Pulmonary artery endothelial cell (primary cell): ENCODE measurements around the gene WDR1. TPM values are rescaled to one million over a fixed set of nuclear protein-coding genes. Genes with fewer than 3 reads are reported as not detected.
"Not testable (repeated sequence)": the region's sequence is repeated elsewhere in the genome, so short reads cannot be mapped to it uniquely, and the experiment has no call there.

Experiments used
- DNase-seq: peaks from one replicate; pipeline ENCODE4 v3.0.0-alpha.2; 2011; ENCODE audit warnings: low read depth, low spot score
- total RNA-seq: library from RNA; depleted of rRNA; stranded (reverse); fragments of >200 nt; gene quantifications from 2 replicates; pipeline ENCODE4 v1.2.3, GENCODE V29; 2014

The WDR1 gene
- total RNA-seq, 1 donor from 2014 or later = 632 TPM

DNA sequence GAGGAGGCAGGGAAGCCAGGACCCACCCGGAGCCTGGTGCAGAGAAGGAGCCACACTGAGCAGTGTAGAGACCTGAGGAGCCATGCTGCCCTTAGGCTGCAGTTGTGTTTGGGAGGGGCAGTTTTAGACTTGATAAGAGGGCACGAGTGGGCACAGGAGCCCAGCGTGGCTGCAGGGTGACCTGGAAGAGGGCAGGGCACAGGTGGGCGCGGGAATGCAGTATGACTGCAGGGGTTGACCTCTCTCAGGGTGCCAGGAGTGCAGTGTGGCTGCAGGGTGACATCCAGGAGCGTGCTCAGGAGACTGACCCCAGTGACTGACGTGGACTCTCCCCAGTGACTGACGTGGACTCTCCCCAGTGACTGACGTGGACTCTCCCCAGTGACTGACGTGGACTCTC is 14.6 kb upstream of the WDR1 start:
- no peak for DNase-seq

DNA sequence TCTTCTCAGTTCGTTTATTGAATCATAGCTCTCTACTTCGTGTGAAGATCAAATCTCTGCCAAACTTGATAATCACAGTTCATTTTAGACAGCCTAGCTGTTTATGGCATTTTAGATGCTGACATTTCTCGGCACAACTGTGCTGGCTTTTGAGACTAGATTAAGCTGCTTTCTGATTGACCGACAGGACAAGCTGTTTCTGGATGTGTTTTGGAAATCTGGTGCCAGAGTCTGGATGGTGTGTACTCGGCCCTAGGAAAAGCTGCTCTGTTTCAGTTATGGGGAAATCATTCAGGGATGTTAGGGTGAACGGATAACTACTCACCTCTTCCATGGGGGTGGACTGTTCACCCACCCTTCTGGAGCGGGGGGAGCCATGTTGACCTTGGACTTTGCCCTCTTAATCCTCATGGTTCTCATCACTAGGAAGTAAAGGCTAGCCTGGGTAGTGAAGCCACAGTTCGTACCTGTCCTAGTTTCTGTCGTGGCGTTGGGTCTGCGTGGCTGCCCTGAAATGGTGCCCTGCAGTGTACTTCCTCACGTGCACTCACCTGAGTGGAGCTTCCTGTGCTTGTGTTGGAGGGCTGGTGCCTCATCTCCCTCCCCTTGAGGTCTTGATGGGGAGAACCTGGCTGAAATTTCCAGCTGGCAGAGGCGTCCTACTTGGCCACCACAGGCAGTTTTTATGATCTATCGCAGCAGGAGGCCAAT is 13.7 kb upstream of the WDR1 start:
- DNase-seq = no peak

DNA sequence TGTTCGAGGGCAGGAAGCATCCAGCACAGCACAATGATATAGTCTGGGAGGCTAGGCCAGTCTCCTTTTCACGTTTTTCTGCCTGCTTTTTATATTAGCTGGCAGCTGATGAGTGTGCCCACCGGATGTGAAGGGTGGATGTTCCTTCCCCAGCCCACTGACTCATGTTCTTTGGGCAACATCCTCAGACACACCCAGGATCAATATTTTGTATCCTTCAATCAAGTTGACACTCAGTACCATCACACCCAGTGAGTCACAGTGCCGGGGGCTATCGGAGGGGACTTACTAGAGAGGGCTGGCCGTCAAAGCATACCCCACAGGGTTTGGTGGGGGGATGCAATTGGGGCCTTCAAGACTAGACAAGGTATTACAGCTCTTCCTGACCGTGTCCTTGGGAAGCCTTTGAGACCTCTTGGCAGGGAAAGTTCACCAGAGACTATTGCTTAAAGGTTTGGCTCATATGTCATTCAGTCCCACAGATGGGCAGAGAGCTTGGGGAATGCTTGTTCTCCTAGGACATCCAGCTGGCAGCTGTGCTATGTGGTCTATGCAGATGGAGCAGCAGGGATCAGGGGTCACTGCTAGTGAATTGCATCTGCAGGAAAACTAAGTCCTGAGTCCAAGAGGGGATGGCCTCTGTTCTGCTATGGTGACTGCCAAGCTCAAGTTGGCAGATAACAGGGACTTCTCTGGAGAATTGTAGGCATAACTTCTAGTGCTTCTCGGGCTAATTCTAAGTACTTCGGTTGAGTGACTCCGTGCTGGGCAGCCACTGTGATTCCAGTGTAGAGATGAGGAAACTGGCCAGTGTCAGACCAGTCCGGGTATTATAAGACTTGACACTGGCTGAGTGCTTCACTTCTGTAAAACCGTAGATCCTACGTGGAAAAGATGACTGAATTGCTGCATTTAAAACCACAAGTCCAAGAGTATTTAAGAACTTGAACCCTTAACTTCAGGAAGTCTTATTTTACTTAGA is 12.9 kb upstream of the WDR1 start:
- DNase-seq = no peak

DNA sequence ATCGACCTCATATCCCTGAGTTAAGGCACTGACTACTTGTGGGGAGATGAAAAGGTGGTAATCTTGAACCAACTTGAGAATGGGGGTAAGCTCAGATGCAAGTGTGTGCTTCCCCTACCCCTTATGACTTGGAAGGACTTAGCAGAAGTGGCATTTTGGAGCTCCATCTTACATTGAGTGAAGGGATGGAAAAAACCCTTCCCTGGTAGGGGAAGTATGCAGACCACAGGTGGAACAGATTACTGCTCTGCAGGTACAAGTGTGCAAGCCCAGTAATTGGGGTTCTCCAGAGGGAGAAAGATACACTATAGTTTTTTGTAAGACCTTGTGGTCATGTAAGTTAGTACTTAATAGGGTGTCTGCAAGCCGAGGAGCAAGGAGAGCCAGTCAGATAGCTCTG is 12.2 kb upstream of the WDR1 start:
- DNase-seq = no peak

DNA sequence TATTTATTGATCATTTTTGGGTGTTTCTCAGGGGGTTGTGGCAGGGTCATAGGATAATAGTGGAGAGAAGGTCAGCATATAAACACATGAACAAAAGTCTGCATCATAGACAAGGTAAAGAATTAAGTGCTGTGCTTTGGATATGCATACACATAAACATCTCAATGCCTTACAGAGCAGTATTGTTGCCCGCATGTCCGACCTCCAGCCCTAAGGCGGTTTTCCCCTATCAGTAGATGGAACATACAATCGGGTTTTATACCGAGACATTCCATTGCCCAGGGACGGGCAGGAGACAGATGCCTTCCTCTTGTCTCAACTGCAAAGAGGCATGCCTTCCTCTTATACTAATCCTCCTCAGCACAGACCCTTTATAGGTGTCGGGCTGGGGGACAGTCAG is 10.9 kb upstream of the WDR1 start:
- not testable (repeated sequence) for DNase-seq

DNA sequence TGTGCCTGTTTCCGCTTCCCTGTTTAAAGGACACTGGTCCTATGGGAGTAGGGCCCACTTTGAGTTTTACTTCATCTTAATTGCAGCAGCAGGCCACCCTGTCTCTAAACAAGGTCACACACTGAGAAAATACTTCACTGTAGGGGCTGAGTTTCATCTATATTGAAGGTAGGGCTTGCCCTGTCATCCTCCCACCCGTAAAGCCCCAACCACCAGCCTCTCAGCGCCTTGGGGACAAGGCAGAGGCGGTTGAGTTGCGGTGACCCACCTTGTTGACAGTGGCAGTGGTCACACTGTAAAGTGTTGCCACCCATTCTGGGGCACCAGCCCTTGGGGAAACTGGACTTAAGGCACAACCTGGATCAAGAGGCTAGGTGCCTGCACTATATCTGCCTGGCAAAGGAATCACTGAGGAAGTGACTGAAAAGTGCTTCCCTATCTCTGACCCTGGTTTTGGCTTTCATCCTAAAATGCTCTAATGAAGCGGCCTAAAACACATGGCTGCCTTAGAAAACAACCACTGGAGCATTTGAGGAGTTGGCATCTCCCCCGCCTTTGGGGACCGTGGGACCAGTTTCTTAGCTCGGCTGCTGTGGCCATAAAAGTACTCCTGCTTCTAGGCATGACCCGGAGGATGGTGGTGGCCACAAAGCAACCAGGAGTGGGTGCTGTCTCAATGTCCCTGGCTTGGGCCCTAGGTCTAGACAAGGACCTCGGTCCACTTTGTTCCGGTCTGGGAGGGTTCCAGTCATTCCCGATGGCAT is 7.8 kb upstream of the WDR1 start:
- DNase-seq = no peak

DNA sequence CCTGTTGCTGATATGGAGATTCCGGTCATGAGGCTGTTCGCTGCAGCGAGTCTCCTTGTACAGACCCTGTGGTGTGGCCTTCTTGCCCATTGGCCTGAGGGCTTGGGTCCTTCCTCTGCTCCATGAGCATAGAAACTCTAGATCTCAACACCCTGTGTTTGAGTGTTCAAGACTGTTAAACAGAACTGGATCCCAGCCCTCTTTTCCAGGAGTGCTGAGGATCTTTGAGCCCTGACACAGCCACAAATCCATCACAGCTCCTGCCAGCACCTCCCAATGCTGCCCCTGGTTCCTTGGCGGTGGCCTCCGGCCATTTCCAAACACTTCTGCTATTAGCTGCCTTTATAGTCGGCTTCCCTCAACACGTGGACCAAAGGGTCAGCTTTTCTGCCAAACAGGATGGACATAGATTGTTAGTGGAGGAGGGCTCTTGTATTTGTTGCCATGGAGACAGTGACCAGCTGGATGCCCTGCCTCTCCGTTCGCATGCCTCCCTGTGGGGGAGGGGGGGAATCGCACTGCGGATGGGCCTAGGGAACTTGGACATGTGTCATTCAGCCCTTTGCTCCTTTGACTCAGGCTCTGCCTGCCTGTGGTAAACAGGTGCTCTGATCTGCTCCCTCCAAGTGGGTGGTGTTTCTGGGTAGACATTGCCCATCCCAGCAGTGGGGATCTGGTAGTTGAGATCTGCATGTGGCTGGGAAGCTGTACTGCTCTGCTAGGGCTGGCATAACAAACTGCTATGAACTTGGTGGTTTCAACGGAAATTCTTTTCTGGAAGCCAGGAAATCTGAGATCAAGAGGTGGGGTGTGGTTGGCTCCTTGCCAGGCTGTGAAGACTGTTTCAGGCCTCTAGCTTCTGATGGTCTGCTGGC is 6.9 kb upstream of the WDR1 start:
- peak; percentile 83 for DNase-seq

DNA sequence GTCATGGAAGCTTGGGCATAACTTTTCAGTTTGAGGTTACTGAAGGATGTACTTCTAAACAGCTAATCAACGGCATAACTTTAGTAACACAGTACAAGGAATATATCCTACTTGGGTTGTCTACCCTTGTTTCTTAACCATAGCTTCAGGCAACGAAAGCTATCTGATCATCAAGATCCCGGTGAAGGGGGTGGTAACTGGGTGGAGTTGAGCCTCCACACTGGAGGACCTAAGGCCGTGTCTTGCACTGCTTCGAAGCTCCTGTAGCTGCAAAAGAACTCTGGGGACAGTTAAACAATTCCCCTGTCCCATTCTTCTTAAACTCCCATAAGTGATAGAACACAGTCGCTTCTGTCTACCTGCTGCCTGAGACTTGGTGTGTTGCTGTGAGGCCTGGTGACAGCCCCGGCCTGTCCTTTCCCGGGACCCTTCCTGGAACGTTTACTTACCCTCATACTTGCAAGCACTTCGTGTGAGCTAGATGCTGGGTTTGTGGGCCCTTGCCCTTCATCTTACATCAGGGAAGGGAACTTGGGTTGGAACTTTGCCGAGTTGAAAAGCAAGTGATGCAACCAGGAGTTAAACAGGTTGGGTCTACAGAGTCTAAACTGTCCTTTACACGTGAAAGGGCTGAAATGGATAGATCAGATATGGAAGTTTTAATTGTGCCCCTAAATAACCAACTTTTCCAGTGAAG is 5.8 kb upstream of the WDR1 start:
- no peak for DNase-seq

DNA sequence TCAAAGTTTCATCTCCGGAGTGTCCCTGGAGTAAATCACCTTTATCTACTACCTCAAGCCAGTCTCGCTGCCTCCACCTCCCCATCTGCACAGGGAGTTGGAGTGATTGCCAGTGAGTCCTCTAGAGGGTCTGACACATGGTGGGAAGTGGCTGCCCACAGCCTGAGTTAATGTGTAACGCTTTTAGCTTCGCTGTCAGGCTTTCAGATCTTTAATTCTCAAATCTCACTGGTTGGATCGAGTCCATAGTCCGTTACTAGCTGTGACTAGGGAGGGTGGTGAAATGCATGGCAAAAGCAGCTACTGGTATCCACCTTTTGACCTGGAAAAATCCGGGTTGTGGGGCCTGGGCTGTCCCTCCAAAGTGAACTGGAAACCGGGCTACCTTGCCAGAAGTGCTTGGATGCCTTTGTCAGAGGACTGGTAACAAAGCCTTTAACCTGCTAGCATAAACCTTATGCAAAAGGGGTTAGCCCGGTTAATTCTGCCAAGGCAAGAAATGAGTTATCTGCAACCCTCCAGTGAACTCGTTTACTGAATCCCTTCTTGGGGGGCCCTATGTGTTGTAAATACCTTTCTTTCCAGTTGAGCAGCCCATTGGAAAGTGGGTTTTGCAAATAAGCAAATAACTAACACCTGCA is 5.1 kb upstream of the WDR1 start:
- DNase-seq = no peak

DNA sequence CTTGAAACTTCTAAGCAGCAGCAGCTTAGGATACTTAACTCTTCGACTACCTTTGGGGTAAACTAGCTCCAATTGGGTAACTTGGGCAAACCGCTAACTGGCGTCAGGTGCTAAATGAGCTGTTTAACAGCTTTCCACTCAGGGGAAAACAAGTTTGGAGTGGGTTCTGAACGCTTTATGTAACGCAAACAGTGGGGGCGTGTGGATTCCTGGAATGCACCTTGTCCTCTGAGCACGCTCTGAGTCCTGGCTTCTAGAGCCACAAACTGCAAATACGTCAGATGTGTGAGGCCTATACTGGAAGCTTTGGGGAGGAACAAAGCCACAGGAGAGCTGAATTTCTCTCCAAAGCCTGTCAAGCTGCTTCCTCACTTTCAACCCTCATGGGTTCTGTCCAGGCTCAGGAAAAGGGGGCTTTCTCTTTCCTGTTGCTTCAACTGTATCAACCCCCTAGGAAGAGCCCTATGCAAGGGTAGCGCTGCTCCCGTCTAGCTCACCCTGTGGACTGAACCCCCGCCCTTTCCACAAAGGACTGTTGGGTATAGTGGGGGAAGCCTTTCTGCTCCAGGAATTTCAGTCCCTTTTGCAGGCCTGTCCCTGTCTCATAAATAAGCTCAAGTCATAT is 4.5 kb upstream of the WDR1 start:
- DNase-seq = no peak

DNA sequence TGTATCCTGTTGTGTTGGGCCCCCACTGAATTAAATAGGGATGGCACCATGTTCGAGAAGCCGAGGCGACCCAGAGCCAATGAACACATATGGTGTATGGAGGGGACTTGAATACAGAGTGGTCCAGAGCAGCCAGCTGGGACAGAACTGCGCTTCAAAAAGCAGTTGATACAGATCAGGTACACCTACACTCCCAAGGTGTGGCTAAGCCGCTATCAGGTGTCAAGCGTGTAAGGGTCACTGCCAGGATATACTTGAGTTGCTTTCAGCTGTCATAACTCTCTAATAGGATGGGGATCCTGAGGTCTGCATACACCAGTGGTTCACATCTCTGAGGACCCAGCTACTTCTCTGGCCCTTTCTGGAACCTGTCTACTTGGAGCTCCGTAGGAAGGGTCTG is 3.2 kb upstream of the WDR1 start:
- no peak for DNase-seq

DNA sequence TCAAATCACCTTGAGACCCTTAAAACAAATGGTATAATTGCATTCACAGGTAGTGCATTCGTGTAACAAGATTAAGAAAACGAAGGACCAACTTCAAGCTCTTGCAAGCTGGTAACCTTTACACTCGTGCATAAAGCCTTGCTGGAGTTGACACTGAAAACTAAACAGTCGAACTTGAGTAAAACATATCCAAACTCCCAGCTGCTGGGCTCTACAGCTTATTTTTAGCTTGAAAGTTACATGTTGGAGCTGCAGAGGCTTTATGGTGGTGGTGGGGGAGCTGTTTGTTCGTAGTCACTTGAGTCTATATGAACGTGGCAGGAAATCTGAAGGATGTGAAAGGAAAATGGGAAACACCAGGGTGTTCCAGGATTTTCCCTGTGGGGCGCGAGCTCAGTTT is 2.7 kb upstream of the WDR1 start:
- DNase-seq = no peak

DNA sequence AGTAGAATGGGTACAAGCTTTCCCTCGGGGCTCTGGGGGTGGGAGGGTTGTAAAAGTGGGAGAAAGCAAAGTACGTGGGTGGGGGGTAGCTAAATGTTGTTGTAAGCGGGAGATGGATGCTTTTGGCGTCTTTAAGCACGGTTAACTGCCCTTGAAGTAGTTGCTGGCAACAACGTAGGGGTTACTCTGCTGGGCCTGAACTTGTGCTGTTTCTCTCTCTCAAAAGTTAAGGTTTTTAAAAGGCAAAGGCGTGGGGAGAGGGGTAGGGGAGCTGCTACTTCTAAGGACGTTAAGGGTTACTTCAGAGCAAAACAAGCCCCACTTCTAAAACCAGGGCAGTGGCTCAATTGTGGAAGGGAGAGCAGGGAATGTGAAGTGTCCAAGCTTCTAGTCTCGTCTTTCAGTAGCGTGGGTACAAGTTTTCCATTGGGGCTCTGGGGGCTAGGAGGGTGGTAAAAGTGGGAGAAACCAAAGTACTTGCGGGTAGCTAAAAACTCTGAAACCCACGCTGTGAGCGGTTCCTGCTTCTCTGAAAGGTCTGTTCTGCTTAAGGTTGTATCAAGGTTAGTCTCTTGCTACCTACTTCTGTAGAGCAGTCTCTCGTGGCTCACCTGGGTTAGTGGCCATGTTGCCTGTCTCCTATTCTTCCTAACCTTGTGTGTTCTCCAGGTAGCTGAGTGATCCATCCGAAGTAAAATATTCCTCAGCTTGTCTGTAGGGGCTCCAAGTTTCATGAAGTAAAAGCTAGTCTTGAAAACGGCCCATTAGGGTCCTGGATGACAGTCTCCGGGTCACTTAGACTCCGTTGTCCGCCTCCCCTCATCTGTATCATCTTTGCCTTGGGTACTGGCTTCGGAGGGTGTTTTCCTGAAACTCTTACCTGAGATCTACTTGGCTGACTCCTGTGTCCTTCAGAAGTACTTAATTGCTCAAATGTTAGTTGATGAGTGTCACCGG is 1.7 kb upstream of the WDR1 start:
- no peak for DNase-seq

DNA sequence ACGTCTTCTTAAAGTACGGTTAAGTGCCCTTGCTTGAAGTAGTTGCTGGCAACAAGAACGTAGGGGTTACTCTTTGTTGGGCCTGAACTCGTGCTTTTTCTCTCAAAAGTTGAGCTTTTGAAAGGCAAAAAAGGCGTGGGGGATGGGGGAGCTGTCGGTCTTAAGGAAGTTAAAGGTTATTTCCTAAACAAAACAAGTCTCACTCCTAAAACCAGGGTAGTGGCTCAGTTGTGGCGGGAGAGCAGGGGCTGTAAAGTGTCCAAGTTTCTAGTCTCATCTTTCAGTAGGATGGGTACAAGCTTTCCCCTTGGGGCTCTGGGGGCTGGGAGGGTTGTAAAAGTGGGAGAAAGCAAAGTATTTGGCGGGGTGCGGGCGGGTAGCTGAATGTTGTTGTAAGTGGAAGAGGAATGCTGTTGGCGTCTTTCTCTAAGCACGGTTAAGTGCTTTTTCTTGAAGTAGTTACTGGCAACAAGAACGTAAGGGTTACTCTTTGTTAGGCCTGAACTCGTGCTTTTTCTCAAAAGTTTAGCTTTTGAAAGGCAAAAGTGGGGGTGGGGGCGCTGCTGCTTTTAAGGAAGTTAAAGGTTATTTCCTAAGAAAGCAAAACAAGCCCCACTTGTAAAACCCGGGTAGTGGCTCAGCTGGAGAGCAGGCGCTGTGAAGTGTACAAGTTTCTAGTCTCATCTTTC is 904 bp upstream of the WDR1 start:
- DNase-seq = no peak

DNA sequence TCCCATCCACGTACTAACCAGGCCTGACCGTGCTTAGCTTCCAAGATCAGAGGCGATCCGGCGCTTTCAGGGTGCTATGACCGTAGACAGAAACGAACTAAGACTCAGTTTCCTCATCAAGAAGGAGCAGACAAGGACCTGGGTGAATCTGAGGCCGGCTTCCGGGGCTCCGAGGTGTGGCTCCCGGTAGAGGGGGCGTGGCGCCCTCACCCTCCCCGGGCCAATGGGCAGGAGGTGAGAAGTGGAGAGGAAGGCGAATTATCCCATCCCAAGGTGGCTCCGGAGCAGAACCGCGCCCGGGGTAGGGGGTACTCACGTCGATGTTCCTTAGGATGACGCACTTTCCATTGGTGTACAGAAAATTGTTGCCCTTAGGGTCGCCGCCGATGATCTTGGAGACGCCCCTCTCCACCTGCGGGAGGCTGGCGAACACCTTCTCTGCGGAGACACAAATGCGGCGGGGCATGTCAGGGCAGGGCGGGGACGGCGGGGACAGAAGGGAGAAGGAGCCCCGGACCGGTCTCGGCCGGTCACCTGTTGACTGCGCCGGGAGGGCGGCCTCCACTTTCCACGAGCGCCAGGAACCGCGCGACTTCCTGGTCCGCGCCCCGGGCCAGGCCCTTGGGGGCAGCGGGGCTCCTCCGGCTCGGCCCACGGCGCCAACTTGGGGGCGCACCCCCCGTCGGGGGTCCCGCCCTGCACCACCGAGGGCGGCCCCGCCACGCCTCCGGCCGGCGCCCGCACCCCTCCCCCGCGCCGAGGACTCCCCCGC is 616 bp downstream of the WDR1 start:
- no peak for DNase-seq

DNA sequence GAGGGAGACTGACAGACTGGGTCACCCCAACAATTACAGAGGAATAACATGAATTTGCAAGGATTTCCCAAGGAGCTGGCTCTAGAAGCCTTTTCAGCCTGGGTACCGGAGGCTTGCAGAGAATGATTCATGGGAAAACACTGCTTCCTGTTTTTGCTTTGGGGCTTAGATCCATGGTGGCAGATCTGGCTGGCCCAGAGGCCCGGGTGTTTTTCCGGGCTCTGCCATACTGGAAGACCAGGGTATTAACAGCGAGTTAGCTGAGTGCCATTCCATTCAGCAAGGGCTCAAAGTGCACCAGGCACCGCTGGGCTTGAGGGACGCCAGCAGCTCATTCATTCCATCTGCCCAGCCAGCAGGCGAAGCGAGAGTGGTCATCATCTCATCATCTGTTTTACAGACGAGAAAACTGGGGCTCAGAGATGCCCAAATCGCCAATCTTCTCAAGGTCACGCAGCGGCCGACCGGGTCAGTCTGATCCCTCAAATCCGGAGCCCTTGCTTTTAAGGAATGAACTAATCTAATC is 1.3 kb downstream of the WDR1 start:
- peak; percentile 64 for DNase-seq

DNA sequence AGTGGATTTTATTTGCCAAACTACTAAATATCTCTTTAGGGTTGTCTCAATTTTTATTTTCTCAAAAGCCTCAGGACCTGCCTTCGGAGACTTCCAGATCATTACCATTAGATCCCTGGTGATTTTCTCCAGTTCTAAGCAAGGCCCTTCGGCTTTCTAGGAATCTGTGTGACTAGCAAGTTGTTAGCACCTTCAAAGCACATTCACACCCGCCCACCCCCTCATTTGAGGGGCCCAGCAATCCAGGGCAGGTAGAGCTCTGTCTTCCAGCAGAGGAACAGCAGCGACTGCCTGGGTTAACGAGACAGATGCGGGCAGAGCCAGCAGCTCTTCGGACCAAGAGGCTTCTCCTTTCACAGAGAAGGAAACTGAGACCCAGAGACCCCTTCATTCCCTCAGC is 2.0 kb downstream of the WDR1 start:
- DNase-seq = no peak
